Raji (cell line): Measurements from ENCODE around the gene ZNF771.

Experiments used
- POLR2A ChIP-seq: IDR thresholded peaks from 2 replicates; pipeline ENCODE4 v1.6.1; 2011; ENCODE audit warnings: low read depth, low read length, control low read depth; ENCODE audit not compliant: insufficient read depth

ZNF771 gene

DNA sequence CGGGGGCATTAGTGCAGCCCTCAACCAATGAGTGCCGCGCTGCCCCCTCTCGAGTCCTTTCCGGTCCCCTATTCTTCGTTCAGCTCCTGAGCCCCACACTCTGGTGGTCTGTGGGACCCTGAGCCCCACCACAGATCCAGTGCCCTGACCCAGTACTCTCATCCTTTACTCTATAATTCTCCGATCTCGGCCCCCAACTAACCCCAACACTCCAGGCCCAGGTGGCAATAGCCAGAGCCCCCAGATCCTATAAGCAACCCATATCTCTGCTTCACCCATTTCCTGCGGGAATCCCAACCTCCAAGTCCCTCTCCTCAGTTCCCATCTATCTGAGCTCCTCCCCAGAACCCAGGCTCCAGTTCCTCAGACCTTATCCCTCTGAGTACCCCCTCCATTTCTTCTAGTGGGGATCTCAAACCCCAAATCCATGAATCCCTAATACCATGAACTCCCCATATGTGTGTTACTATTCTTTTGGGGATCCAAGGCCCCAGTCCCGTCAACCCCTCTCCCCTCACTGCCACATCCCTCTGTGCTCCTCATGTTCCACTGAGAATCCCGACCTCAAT, 36.1 kb upstream of the ZNF771 start:
- TF ChIP-seq POLR2A = peak; percentile 78

DNA sequence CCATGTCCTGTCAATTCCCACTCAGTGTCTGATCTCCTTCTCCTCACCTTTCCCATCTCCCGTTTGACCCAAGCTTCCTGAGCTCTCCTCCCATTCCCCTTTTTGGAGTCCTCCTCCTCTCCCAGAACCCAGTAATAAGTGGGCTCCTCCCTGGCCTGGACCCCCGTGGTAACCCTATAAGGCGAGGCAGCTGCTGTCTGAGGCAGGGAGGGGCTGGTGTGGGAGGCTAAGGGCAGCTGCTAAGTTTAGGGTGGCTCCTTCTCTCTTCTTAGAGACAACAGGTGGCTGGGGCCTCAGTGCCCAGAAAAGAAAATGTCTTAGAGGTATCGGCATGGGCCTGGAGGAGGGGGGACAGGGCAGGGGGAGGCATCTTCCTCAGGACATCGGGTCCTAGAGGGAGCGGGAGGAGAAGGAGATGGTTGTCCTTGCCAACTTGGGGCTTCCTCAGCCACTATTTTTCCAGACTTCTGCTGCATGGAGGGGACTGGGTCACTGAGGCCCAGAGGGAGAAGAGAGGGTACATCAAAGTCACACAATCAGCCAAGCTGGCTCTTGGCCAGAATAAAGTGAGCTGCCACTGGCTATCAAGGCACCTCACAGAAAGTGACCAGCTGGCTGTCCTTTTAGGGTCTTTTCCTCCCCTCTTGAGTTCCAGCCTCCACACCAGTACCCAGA, 35.2 kb upstream of the ZNF771 start:
- TF ChIP-seq POLR2A = no peak

DNA sequence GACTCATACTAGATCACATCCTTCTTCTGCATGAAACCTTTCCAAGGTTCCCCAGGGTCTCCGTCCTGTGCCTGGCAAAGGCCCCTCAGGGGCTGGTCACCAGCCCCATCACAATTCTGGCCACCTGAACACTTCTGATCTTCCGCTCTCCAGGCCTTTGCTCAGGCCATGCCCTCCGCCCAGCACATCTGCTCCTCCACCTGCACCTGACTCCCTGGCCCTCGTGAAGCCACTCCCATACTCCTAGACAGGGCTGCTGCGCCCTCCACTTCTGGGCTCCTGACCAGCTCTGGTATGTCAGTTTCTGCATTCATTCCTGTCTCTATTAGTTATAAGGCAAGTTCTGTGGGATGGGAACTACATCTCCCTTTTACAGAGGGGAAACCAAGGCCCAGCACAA, 34.7 kb upstream of the ZNF771 start:
- TF ChIP-seq POLR2A = no peak

DNA sequence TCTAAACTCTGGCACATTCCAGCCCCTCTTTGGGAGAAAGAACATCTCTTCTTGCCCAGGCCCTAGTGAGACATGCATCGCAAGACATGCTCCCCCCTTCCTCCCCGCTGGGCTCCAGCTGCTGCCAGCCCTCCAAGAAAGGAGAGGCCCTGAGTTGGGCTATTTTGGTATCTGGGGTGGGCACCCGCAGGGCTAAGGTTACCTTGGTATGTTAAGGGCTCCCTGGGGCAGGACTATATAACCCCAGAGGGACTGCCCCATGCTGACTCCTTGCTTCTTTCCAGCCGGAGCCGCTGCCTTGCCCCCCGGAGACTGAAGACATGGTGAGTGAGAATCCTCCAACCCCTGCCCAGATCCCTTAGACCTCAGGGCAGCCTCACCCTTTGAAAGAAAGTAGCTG, 32.9 kb upstream of the ZNF771 start, which contains the start of gene MYL11:
TSS of gene MYL11 (plus strand) at position 265 of the 400 bp plus-strand sequence. CDS start at position 321, 56 bp downstream.
- no peak for TF ChIP-seq POLR2A

DNA sequence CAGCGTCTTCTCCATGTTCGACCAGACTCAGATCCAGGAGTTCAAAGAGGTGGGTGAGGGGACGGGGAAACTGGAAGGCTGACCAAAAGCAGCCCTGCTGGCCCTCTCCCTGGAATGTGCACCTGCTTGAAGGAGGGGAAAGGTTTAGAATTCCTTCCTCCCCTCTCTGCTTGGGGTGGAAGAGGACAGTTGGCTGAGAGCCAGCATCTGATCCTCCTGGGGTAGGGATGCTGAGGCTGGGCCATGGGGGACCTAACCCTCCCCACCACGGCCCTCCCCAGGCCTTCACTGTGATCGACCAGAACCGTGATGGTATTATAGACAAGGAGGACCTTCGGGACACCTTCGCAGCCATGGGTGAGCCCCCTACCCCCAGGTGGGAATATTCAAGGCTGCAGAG, 31.5 kb upstream of the ZNF771 start:
- 0 out of 2 replicates have a peak, but pooled peaks have one; percentile 10 for TF ChIP-seq POLR2A

DNA sequence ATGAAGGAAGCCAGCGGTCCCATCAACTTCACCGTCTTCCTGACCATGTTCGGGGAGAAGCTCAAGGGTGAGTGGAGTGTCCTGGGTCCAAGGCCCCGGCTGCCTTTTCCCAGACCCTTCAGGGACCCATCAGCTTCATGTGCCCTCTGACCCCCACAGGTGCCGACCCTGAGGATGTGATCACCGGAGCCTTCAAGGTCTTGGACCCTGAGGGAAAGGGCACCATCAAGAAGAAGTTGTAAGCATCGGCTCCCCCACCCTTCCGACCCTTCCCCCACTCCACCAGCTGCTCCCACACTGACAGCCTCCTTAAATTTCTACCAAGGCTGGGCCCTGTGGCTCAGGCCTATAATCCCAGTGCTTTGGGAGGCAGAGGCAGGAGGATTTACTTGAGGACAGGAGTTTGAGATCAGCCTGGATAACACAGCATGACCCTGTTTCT, 30.9 kb upstream of the ZNF771 start:
- TF ChIP-seq POLR2A = 0 out of 2 replicates have a peak, but pooled peaks have one; percentile 10

DNA sequence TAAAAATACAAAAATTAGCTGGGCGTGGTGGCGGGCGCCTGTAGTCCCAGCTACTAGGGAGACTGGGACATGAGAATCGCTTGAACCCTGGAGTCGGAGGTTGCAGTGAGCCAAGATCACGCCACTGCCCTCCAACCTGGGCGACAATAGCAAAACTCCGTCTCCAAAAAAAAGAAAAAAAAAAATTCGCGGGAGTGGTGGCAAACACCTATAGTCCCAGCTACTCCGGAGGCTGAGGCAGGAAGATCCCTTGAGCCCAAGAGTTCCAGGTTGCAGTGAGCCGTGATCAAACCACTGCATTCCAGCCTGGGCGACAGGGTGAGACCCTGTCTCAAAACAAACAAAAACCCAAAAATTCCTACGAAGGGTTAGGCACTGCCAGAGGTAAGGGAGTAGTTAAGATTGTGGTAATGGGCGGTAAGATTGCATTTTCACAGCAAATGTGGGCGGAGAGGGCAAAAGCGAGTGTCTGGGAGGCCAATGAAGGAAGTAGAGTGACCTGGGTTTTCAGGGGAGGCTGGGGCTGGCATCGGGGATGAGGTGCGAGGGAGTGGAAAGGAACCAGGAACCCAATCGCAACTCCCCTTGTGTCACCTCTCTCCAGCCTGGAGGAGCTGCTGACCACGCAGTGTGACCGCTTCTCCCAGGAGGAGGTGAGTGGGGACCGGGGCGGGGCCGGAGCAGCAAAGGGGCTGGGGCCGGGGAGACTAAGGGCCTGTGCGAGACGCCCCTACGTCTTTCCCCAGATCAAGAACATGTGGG, 30.2 kb upstream of the ZNF771 start:
- peak; percentile 54; the same call in 1 of the 2 replicates for TF ChIP-seq POLR2A

DNA sequence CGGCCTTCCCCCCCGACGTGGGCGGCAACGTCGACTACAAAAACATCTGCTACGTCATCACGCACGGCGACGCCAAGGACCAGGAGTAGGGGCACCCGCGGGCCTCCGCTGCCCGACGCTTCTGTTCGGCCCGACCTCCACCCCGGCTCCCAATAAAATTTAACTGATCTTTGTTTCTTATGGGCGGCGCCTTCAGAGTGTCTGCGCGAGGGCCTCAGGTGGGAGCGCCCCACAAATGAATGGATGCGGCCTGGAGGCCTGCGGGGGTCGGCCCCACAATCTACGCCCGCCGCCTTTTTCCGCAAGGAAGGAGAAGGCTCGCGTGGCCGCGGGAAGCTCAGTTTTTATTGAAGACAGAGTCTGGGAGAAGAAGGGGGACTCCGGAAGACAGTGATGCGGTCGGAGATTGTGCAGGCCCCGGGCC, 29.6 kb upstream of the ZNF771 start:
- TF ChIP-seq POLR2A = peak; percentile 24

DNA sequence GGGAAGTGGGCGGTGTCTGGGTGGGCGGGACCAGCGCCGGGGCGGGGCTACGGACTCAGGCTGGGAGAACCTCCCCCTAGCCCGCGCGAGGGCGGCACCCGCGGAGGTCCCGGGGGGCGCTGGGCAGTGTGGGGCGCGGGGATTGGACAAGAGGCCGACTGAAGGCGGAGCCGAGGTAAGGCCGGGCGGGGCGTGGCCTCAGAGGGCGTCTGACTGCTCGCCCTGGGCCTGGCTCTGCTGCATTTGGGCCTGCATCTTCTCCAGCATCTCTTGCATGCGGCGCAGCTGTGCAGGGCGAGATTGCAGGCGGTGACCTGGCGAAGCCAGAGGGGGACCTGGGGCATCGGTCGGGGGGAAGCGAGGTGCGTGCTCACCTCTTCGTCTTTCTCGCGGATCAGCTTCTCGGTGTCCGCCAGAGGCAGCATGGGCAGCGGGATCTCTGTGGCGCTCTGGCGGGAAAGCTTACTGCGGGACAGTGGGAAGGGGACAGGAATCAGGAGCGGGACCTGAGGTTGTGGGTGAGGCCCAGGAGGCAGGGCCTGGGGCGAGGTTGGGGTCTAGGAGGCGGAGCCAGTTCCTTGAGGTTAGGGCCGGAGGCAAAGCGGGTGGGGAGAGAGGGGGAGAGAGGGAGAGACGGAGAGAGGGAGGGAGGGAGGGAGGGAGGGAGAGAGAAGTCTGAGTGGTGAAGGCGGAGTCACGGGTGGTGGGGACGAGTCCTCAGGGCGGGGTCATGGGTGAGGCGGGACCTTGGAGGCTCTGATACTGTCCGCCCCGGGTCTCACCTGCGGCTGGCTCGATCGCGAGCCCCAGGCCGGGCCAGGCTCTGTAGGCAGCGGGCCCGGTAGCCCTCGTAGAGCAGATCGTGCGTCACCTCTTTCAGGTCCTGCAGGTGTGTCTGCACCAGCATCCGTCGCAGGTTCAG, 28.9 kb upstream of the ZNF771 start:
- peak; percentile 94 for TF ChIP-seq POLR2A

DNA sequence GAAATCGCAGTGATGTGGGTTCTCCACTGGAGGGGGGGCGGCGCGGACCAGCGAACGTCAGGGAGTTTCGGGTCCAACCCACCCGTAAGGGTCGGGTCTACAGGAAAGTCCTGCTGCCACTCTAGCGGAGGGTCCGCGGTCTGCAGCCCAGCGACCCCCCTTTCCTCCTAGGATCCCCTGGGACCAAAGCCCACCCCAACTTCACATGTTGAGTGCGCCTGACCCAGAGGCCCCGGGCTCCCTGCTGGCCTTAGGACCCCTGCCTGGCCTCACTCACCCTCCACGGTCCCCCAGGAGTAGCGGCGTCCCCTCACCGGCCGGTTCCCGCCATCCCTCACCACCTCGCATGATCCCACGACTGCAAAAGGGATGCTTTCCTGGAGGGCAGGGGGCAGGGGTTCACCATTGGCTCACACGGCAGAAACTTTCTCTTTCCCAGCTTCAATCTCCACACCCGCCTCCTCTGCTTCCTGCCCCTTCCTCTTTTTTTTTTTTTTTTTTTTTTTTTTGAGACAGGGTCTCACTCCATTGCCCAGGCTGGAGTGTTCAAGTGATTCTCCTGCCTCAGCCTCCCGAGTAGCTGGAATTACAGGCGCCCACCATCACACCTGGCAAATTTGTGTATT, 28.1 kb upstream of the ZNF771 start:
- TF ChIP-seq POLR2A = no peak

DNA sequence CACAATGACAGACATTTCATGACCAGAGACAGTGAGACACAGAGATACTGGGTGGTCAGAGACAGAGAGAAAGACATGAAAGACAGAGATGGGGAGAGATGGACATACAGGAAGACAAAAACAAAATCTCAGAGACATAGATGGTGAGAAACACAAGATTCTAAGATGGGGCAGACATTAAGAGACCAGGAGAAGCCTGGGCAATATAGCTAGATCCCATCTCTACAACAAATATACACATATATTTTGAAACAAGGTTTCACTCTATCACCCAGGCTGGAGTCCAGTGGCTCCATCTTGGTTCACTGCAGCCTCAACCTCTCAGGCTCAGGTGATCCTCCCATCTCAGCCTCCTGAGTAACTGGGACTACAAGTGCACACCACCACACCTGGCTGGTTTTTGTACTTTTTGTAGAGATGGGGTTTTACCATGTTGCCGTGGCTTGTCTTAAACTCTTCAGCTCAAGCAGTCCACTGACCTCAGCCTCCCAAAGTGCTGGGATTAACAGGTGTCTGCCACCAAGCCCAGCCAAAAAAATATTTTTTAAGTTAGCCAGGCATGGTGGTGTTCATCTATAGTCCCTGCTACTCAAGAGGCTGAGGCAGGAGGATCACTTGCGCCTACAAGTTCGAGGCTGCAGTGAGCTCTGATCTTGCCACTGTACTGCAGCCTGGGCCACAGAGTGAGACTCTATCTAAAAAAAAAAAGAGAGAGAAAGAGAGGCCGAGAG, 27.2 kb upstream of the ZNF771 start:
- TF ChIP-seq POLR2A = peak; percentile 14; the same call in 1 of the 2 replicates

DNA sequence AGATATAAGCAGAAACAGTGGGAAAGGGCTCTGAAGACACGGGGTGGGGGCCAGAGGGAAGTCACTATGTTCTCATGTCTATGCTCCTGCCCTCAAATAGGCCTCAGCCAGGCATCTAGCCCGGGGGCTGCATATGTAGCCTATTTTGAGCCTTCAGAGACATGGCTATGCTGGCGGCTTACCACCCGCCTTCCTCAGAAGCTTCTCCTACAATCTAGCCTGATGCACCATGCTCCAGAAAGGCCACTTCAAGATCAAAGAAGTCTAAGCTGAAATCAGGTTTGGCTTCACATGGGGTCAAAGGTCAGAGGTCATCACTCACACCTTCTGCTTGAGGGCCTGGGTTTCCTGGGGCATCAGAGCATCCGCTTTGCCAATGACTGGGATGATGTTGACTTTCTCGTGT, 26.6 kb upstream of the ZNF771 start:
- no peak; the same call in 1 of the 2 replicates for TF ChIP-seq POLR2A

DNA sequence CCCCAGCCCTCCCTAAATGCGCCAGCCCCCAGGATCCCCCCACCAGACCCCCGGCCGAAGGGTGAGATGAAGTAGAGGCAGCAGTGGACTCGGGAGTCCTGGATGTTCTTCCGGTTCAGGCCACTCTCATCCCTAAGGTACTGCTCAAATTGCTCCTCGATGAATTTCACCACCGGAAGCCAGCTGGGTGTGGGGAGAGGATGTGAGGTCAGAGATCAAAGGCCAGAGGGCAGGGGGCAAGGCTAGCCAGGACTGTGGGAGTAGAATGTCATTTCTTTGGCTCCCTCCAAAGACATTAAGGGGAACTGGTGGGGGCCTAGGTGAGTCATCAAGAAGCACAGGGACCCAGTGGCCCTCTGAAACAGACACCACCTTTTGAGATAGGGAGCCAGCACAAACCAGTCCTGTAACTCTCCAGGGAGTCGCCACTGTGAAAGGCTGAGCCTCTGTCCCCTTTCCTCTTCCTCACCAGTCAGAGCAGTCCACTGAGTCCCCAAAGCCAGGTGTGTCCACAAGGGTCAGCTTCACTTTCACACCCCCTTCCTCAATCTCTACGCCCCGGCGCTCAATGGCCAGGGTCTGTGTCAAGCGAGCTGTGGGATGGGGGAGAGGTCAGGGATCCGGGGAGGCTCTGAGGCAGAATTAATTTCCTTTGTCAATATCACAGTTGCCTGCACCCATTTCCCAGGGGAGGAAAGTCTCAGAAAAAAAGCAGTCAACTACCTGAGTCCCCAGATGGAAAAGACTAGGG, 25.9 kb upstream of the ZNF771 start:
- no peak; the same call in 1 of the 2 replicates for TF ChIP-seq POLR2A
